HG03060 (cell line): ENCODE results near the gene CDC42SE2.
"Not testable (repeated sequence)": the region's sequence is repeated elsewhere in the genome, so short reads cannot be mapped to it uniquely, and the experiment has no call there.

Experiments used
- ATAC-seq: cut with Tn5 transposase; IDR thresholded peaks from one replicate; pipeline ENCODE4 v1.9.1; 2021; ENCODE audit warnings: low read depth, moderate number of reproducible peaks; ENCODE audit not compliant: unreplicated experiment

CDC42SE2 gene

DNA sequence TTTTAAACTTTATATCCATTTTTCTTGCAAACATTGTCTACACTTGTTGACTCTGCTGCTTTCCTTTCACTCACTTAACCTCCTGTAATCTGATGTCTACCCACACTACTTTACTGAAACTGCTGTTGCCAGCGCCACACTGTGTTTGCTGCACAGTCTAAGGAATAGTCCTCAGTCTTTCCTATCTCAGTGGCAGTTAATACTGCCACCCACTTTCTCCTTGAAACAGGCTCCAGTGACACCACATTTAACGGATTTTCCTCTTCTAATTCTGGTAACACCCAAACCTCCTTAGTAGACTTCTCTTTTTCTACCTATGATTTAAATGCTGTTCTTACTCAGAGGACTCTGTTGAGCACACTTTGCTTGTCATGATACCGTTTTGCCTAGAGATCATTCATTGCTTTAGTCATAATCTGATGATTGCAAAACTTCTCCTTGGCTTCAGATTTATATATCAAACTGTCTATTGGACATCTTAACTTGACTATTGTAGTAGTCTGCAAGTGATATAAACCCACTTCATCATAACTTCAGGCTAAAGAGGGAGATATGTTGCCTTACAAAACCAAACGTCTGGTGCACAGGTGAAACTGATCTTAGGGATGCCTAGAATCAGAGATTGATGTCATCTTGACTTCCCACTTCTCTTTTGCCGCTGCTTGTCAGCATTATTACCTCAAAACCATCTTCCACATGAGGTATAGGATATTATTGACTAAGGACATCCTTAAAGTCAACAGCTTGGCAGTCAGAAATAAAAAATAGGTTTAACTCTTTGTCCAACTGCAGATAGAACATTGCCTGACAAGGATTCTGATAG, 94.1 kb downstream of the CDC42SE2 start:
- peak; percentile 36 for ATAC-seq

DNA sequence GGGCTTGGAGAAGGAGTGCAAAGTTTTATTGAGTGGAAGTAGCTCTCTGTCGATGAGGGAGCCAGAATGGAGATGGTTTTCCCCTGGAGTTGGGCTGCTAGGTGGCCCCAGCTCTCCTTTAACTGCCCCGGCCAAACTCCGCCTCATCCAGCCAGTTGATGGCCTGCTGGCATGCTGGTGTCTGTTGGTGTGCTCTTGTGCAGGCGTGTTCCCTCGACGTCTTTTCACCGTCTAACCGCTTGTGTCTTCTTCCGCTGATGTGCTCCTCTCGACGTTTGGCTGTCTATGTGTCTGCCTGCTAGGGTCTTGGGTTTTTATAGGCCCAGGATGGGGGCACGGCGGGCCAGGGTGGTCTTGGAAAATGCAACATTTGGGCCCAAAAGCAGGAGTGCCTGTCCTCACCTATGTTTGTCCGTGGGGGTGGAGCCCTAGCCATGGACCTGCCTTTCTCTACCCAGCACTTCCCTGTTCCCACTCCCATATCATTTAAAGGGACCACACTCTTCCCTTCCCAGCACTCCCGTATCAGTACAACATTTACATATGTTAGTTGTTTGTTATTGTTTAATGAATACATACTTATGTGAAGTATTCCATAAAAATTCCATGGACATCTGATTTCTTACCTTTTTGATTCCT, 97.9 kb downstream of the CDC42SE2 start:
- no peak for ATAC-seq

DNA sequence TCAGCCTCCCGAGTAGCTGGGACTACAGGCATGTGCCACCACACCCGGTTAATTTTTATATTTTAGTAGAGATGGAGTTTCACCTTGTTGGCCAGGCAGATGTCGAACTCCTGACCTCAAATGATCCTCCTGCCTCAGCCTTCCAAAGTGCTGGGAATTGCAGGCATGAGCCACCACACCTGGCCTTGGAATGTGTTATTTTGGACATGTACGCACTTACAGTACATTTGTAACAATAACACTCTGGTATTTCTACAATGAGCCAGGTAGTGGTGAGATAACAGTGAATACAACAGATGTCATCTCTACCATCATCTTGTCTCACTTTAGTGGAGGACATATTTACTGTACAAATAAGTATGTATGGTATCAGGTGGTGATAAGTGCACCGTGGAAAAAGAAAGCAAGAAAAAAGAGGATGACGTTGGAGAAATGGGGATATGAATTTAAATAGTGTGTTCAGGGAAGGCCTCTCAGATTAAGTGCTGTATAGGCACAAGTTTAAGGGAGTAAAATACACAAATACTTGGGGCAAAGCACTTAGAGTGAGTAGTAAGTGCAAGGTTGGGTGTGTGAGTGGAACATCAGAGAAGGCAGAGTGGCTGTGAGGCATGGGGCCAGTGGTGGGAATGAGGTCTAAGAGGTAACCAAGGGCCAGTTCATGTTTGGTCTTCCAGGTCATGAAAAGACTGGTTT, 100.1 kb downstream of the CDC42SE2 start:
- no peak for ATAC-seq

DNA sequence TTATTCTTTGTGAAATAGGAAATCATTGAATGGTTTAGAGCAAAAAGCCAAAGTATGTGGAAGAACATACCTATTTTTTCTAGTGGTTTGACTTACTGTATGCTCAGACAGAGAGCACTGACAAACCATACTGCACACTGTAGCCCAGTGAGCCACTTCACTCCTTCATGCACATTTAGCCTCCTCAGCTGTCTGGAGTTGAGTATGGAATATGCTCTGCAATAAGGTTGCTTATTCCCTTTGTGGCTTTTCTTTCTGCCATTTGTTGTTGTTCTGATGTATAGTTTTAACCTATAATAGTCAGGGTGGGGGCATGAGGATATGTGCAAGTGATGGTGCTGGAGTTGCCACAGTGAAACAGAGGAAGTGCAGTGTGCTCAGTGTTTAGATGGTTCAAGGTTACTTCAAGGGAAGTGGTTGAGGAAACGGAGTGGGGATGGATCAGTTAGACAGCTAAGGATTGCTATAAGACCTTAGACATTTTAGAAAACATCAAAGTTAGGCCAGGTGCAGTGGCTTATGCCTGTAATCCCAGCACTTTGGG, 100.7 kb downstream of the CDC42SE2 start:
- ATAC-seq: no peak

DNA sequence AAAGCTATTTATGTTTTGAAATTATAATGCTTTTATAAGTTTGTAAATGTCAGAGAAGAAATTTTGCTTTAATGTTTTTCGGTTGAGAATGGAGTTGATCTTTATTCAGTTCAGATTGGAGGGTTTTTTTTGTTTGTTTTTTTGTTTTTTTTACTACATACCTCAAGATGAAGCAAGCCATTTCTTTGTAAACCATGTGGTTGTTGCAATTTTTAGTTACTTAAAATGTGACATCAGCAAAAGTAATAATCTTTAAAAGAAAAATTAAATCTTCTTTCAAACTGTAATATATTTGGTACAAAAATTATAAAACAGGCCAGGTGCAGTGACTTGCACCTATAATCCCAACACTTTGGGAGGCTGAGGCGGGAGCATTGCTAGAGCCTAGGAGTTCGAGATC, 102.6 kb downstream of the CDC42SE2 start:
- ATAC-seq: no peak

DNA sequence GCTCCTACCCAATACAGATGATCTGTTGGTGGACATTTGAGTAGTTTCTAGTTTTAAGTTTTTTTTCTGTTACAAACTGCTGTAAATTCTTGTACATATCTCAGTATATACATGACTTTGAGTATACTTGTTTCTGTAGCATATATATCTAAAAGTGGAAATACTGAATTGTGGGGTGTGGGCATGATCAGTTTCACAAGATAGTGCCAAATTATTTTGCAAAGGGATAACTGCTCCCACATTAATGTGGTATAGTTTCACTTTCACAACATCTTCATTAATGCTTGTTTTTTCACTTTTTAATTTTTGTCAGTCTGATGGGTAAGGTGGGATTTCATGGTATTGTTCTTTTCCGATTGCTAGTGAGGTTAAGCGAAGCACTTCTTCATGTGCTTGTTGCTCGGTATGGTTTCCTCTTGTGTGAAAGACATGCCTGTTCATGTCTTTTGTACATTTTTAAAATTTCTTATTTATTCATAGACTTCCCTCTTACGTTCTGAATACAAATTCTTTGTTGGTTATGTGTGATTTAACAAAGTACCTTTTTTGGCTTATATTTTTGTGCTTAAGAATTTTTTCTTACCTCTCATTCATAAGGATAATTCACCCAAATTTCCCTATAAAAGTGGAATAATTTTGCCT, 103.5 kb downstream of the CDC42SE2 start:
- no peak for ATAC-seq

DNA sequence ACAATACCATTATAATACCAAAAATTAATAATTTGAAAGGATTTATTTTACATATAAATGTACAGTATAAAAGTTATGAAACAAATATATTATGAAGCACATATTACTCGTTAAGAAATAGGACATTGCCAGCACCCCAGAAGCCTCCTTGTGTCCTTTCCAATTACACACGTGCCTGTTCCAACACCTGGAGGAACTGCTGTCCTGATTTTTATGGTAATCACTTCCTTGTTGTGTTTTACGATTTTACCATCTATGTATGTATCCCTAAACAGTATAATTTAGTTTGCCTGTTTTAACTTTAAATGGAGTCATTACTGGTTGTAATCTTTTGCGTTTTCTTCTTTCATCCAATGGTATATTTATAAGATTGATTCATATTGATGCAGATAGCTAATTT, 105.0 kb downstream of the CDC42SE2 start:
- no peak for ATAC-seq

DNA sequence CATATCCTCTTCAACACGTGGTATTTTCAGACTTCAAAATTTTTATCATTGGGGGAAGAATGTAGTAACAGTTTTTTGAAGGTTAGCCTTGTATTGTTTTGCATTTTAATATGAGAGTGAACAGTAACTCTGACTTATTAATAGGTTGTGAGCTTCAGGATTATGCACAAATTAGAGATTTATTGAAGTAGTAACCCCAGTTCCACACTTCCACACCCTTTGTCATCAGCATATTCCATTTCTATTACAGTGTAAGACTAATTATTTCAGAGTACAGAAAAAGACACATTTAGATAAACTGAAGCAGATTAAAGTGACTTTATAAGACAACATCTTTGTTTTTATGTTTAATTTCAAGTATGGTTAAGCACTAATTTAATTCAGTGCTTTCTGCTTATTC, 105.7 kb downstream of the CDC42SE2 start:
- ATAC-seq: no peak

DNA sequence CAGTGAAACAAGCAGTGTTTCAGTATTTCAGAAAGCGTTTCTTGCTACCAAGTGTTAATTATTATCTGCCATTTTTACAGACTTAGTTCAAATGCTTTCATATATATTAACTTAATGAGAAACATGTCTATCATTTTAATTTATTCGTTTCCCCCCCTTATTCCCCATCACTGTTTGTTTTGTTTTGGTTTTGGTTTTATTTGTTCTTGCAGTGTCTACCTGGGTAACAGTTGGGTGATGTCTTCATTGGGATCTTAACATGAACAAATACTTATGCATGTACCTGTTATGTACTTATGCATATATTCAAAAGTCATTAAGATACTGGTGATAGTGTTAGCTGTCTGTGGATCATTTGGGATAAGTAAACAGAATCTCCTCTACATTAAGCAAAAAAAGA, 108.0 kb downstream of the CDC42SE2 start:
- ATAC-seq: no peak

DNA sequence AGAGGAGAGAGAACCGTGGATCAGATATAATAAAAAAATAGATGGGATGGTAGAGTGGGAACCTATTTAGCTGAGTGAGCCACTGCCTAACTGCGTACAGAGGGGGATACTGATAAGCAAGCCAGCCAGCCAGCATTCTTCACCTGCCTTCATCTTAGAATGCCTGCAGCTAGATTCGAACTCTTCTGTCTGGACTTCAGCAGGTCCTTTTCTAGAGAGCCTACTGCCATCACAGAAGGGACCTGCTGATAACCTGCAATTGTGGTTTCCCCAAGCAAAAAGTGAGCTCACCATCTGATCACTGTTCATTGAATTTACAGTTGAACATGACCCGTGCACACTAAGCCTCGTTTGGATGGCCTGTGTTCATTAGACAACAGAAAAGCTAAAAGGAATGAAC, 109.4 kb downstream of the CDC42SE2 start:
- no peak for ATAC-seq

DNA sequence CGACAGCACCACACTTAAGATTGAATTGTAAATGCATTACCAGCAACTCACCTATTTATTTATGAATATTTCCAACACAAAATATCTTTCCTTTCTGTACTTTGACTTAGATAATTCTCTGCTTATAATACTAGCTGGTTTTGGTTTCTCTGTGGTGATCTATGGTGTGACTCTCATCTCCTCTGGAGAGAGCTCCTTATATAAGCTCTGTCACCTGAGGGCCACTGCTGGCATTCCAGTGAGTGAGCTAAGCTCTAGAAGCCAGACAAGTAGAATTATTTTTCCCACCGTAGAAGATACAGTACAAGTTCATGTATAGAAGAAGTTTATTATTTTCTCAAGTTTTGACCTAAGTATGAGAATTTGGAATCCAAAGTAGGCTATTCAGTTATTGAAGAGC, 111.5 kb downstream of the CDC42SE2 start:
- no peak for ATAC-seq

DNA sequence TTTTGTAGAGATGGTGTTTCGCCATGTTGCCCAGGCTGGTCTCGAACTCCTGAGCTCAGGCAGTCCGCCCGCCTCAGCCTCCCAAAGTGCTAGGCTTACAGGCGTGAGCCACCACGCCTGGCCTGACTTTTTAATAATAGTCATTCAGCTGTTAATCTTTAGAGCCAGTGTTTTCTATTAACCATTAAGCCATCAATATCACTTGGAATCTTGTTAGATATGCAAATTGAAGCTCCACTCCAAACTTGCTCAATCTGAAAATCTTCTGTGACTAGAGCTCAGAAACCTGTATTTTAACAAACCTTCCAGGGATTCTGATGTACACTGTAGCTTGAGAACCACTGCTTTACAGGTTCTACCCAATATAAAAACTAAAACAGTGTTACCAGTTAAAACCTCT, 113.5 kb downstream of the CDC42SE2 start:
- no peak for ATAC-seq

DNA sequence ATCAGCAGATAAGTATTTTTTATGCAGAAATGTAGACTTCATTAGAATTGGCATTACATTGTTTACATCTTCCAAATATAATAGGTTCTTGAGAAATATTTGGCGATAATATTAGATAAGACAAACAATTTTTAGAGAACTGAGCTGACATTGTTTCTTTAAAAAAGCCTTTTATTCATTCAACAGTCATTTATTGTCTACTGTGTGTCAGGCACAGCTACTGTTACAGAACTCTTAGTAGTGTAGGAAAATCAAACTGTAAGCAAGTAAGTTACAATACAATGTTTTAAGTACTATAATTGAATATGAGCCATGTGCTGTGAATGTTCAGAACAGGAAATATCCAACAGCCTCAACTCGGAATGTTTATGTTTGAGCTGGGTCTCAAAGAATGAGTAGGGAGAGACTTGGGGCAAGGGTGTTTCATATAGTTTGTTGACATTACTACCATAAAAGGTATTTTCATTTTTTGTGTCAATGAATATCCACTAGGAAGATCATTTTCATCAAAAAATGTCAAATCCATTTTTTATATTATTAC, 114.0 kb downstream of the CDC42SE2 start:
- ATAC-seq: no peak

DNA sequence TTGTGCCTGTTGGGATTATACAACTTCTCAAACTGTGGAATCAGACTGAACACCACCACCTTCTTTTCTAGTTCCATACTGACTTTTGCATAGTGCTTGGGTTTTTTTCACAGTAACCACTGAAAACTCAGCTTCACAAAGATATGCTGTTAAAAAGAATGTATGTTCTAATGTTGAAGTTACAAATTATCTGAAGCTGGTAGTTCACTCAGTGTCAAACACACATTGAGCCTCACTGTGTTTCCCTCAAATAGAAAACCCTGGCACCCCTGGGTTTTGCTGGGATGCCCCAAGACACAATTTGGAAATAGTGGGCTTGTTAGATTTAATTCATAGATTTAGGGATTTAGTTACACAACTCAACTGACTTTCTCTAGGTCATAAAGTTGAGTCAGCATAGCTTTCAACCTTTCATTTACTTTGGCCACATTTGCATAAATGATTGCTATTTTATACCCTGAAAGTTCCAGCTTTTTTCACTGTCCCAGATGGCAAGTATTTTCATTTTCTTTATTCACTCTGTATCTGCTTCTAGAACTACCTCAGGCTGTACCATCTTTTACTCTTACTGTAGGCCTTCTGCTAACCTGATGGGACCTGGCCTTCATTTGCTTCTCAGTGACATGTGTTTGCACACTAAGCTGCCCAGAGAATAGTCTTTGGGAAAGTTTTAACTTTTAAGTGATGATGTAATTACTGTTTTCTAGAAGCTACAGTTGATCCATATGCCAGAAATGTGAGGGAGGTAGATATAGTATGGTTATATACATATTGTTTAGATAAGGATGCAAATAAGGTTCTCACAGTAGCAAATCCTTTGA, 115.1 kb downstream of the CDC42SE2 start:
- no peak for ATAC-seq

DNA sequence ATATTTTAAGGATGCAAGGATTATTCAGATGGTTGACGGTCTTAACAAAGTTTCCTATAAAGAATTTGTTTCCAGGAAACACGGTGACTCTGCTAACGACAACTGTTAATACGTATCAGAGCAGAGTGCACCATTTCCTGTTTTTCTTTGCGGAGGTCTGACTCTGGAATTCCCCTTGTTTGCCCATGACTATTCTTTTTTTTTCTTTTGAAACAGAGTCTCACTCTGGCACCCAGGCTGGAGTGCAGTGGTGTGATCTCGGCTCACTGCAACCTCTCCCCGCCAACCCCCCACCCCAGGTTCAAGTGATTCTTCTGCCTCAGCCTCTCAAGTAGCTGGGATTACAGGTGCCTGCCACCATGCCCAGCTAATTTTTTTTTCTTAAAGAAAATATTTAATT, 115.9 kb downstream of the CDC42SE2 start:
- peak; percentile 32 for ATAC-seq

DNA sequence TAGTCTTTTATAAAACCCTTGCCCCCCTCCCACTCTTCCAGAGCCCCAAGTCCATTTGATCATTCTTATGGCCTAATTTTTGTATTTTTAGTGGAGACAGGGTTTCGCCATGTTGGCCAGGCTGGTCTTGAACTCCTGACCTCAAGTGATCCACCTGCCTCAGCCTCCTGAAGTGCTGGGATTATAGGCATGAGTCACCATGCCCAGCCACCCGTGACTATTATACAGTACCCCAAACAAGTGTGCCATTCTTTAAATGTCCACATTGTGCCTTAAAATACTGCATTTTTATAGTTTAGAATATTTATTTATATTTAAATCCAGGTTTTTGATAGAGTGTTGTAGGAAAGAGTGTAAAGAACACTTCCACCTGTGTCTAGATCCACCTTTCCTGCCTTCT, 116.4 kb downstream of the CDC42SE2 start:
- ATAC-seq: not testable (repeated sequence)

DNA sequence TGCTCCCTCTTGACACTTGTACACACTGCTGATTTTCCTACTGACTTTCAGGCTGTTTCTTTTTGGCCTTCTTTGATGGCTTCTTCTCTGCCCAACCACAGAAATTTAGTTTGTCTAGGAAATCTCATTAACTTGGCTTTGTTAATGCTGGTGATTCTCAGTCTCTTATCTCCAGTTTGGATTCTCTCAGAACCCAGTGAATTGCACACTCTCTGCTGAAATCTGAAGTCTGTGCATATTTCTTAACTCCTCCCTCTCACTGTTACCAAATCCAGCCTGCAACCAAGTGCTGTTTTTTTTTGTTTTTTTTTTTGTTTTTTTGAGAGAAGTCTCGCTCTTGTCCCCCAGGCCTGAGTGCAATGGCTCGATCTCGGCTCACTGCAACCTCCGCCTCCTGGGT, 117.2 kb downstream of the CDC42SE2 start:
- no peak for ATAC-seq

DNA sequence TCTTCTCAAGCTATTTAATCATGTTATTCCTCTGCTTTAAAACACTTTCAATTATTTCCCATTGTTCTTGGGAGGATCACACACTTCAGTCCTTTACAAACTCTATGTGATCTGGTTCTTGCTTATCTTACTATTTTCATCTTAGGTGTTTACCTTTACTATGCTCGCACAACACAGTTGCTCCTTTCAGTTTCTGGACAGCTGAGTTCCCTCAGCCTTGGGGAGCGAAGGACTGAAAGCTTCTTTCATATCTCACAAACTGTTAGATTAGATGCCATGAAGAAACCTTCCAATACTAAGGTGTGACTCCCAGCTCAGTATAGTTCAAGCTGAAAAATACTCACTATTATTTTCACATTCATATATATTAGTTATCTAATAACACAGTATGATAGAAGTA, 117.9 kb downstream of the CDC42SE2 start:
- peak; percentile 33 for ATAC-seq
